ENCODE data around the gene DOCK2. TPM values are rescaled to one million over a fixed set of nuclear protein-coding genes. Genes with fewer than 3 reads are reported as not detected.

Gene DOCK2
- total RNA-seq, 4 donors from 2014 or later: 0.32 to 5.3 (median 2.7) TPM

DNA sequence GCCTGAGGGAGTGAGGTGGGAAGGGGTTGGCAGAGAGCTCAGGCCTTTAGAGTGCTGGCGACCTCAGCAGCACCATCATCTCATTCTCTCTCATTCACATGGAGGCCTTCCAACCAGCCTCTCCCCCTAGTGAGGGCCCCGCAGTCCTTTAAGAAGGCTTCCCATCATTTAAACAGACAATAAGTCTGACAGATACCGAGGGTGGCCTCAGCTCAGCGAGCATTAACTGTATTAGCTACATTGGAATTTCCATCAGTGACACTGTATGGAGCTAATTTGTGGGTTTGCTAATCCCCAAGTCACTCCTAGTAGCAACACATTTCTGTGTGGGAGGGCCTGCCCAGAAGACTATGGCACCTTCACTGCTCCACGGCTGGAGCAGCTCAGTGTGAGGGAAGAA lies 267.4 kb downstream of the DOCK2 start:
- Histone ChIP-seq H3K4me3 (no peak overlapping the region), H3K27ac (no peak overlapping the region), H3K9me3 (no peaks in the 10 kb centered on the region), H3K4me1 (no peaks in the 10 kb centered on the region), H3K36me3 (no peaks in the 10 kb centered on the region), H3K27me3 (no peaks in the 10 kb centered on the region)
- DNase-seq (no peak), ATAC-seq (no peak)
- in situ Hi-C loops (cut with MboI; ENCODE audit: low sequenced_read_pairs in 4 of 4): no loop called here
- intact Hi-C loops (cut with DNase I; ENCODE audit: low total_unique reads): no loop called here
- TF ChIP-seq, protein P1, sequence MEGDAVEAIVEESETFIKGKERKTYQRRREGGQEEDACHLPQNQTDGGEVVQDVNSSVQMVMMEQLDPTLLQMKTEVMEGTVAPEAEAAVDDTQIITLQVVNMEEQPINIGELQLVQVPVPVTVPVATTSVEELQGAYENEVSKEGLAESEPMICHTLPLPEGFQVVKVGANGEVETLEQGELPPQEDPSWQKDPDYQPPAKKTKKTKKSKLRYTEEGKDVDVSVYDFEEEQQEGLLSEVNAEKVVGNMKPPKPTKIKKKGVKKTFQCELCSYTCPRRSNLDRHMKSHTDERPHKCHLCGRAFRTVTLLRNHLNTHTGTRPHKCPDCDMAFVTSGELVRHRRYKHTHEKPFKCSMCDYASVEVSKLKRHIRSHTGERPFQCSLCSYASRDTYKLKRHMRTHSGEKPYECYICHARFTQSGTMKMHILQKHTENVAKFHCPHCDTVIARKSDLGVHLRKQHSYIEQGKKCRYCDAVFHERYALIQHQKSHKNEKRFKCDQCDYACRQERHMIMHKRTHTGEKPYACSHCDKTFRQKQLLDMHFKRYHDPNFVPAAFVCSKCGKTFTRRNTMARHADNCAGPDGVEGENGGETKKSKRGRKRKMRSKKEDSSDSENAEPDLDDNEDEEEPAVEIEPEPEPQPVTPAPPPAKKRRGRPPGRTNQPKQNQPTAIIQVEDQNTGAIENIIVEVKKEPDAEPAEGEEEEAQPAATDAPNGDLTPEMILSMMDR (IDR thresholded peaks at IDR 0.05 in 4 of 5, conservative IDR thresholded peaks at IDR 0.05 in 1 of 5): no peak
- no peak for TF ChIP-seq POLR2A (IDR thresholded peaks at IDR 0.05)

DNA sequence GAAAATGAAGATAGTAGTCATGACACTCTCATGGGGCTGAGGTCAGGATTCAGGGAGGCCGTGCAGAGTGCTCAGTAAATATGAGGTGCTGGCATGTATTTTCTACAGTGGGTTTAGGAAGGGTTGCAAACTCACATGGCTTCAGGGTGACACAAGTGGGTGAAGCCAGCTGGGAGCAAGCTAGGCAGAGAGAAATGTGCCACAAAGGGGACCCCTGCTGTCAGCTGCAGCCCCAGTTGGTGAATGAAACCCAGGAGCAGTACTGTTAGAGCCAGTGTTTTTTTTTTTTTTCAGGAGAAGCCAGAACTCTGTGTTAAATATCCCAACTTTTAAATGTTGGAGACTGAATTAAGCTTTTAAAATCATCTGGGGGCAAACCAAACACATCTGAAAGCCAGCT lies 267.9 kb downstream of the DOCK2 start:
- intact Hi-C loops (cut with DNase I; ENCODE audit: low total_unique reads): no loop called here
- no peak overlapping the region for H3K27ac ChIP-seq
- DNase-seq: no peak

DNA sequence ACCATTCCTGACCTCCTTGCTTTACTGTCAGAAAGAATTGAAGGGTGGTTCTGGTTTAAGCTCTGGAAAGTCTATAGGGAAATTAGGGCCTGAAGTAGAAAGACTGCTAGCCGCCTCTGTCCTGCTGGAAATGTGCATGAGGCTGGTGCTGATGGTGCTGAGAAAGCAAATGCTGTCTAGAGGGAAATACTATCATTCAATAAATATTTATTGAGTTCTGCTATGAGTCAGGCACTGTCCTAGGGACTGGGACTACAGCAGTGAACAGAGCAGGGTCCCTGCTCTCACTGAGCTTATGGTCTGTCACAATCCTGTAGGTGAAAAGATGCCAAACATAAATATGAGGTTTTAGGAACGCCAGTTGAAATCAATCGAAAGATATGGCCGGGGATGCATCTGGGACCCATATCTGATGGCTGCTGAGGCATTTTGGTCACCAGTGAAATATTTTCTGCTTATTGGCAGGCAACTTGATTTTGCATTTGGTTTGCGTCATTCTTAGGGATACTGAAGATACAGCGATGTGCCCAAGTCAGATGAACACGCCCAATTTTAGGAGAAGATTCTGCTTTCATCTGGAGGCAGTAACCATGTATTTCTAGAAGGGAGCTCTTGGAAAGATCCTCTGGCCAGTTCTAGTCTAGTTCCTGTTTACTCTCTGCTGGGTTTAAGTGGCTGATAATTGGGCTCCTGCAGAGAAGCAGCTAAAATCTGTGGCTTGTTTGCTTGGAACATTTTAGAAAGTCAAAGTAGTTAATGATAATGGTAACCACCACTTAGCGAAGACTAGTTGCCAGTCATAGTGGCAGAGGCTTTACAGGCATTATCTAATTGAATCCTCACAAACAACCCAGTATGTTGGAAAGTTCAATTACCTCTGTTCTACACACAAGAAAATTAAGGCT lies 269.9 kb downstream of the DOCK2 start:
- ATAC-seq (no peak), DNase-seq (no peak)
- no peaks in the 10 kb centered on the region for H3K9me3 ChIP-seq
- TF ChIP-seq, protein P1 (IDR thresholded peaks at IDR 0.05 in 4 of 5, conservative IDR thresholded peaks at IDR 0.05 in 1 of 5): no peak
- TF ChIP-seq POLR2A (IDR thresholded peaks at IDR 0.05): no peak
- intact Hi-C loops (cut with DNase I; ENCODE audit: low total_unique reads) (no loop called here), in situ Hi-C loops (cut with MboI; ENCODE audit: low sequenced_read_pairs in 4 of 4) (no loop called here)
- no peaks in the 10 kb centered on the region for H3K4me1 ChIP-seq
- H3K36me3 ChIP-seq: no peaks in the 10 kb centered on the region
- H3K27ac ChIP-seq: no peak overlapping the region
- H3K27me3 ChIP-seq: no peaks in the 10 kb centered on the region
- no peak overlapping the region for H3K4me3 ChIP-seq

More for the DNA sequence above, 267.9 kb downstream of the DOCK2 start:
- Histone ChIP-seq H3K4me1 (no peaks in the 10 kb centered on the region), H3K27me3 (no peaks in the 10 kb centered on the region), H3K36me3 (no peaks in the 10 kb centered on the region), H3K9me3 (no peaks in the 10 kb centered on the region), H3K4me3 (no peak overlapping the region)
- no peak for ATAC-seq
- TF ChIP-seq, protein P1 (IDR thresholded peaks at IDR 0.05 in 4 of 5, conservative IDR thresholded peaks at IDR 0.05 in 1 of 5): no peak
- TF ChIP-seq POLR2A (IDR thresholded peaks at IDR 0.05): no peak
- in situ Hi-C loops (cut with MboI; ENCODE audit: low sequenced_read_pairs in 4 of 4): no loop called here

DNA sequence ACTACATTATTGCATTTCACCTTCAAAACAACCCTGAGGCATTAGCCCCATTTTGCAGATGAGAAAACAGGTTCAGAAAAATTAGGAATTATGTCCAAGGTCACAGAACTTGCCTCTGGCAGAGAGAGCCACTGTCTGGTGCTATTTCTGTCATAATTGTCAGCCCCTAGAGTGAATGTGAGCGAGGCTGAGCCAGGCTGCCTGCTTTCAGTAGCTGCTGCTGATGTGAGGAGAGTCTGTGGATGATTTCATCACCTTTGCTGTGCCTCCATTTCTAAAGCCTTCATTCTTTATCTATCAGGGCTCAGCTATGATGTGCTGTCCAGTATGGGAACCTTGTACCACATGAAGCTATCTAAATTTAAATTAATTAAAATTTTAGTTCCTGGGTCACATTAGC lies 271.8 kb downstream of the DOCK2 start:
- Histone ChIP-seq H3K27me3 (no peaks in the 10 kb centered on the region), H3K27ac (no peak overlapping the region), H3K9me3 (no peaks in the 10 kb centered on the region), H3K4me3 (no peak overlapping the region), H3K36me3 (no peaks in the 10 kb centered on the region), H3K4me1 (no peaks in the 10 kb centered on the region)
- ATAC-seq (no peak), DNase-seq (no peak)
- intact Hi-C loops (cut with DNase I; ENCODE audit: low total_unique reads): no loop called here
- in situ Hi-C loops (cut with MboI; ENCODE audit: low sequenced_read_pairs in 4 of 4): no loop called here
- TF ChIP-seq POLR2A (IDR thresholded peaks at IDR 0.05): no peak
- TF ChIP-seq, protein P1 (IDR thresholded peaks at IDR 0.05 in 4 of 5, conservative IDR thresholded peaks at IDR 0.05 in 1 of 5): no peak
